HCT116 (cell line): Measurements from ENCODE around the gene PLA2R1. TPM values are rescaled to one million over a fixed set of nuclear protein-coding genes. Genes with fewer than 3 reads are reported as not detected.

Source experiments
- ATAC-seq: fragments of 200-7000 bp; cut with Tn5 transposase; 2 replicates; pipeline ENCODE4 v1.9.1; 2020; ENCODE audit warnings: mild to moderate bottlenecking, moderate library complexity
- BruUV-seq: library from RNA; stranded (reverse); fragments of 400-500 nt; replicated peaks from 2 replicates; lab custom pipeline; 2021; lab: Mats Ljungman, UMichigan
- CTCF ChIA-PET: fragments of 300-600 bp; sonication (Branson Sonifier 250); formaldehyde crosslinking; loops from one replicate; lab custom pipeline; 2021; ENCODE audit warnings: antibody characterized with exemption; lab: Charles Lee
- POLR2A ChIA-PET: fragments of 300-600, 350-600 bp; sonication (Branson Sonifier 250); formaldehyde crosslinking; loops from one replicate; lab custom pipeline; 2021; ENCODE audit warnings: antibody characterized with exemption; lab: Charles Lee
- RAD21 ChIA-PET, 2 experiments: fragments of 300-600 bp; sonication (Branson Sonifier 250); formaldehyde crosslinking; loops; one replicate each; lab custom pipeline; 2023; ENCODE audit warnings: low total read pairs in 2 of 2; ENCODE audit not compliant: uncharacterized antibody in 2 of 2, unreplicated experiment in 2 of 2, low non-redundant PET in 1 of 2; lab: Charles Lee
- DNase-seq: peaks from one replicate; pipeline ENCODE4 v3.0.0-alpha.2; 2010; ENCODE audit warnings: low read depth, low spot score
- H2AFZ ChIP-seq: fragments of 200-600 bp; shearing (Covaris generic), sonication (generic); 2 replicates; pipeline ENCODE4 v1.6.1; 2017; ENCODE audit warnings: low read depth, mixed run types, mixed read lengths, antibody characterized with exemption, low read length; ENCODE audit not compliant: poor library complexity, severe bottlenecking
- H3K27ac ChIP-seq: 2 replicates; pipeline ENCODE4 v1.5.1; 2012; ENCODE audit warnings: low read depth, low read length
- H3K27me3 ChIP-seq: fragments of 200-600 bp; sonication (generic); 2 replicates; pipeline ENCODE4 v1.6.1; 2016; ENCODE audit warnings: mixed run types, low read length, mixed read lengths; ENCODE audit not compliant: insufficient read depth
- H3K36me3 ChIP-seq, 2 experiments: fragments of 200-500 bp in 1 of 2; fragments of 200-600 bp in 1 of 2; sonication (Bioruptor generic) in 1 of 2; sonication (generic) in 1 of 2; 2 replicates each; pipeline versions ENCODE4 v1.5.1 to v1.6.1; 2014 to 2016; ENCODE audit warnings: low read length in 2 of 2, inconsistent platforms in 1 of 2, mixed read lengths in 1 of 2, mixed run types in 1 of 2; ENCODE audit not compliant: insufficient read depth in 2 of 2, control insufficient read depth in 1 of 2
- H3K4me1 ChIP-seq, 2 experiments: fragments of 200-600 bp in 1 of 2; sonication (generic) in 1 of 2; 2 replicates each; pipeline versions ENCODE4 v1.5.1 to v1.6.1; 2012 to 2017; ENCODE audit warnings: low read length in 2 of 2, inconsistent platforms in 1 of 2, mild to moderate bottlenecking in 1 of 2, mixed read lengths in 1 of 2, mixed run types in 1 of 2, moderate library complexity in 1 of 2; ENCODE audit not compliant: insufficient read depth in 2 of 2, control insufficient read depth in 1 of 2
- H3K4me2 ChIP-seq: fragments of 200-600 bp; sonication (generic); 2 replicates; pipeline ENCODE4 v1.6.1; 2017; ENCODE audit warnings: mixed run types, low read length, mixed read lengths
- H3K4me3 ChIP-seq, 2 experiments: fragments of 200-600 bp in 1 of 2; sonication (generic) in 1 of 2; replicated peaks in 1 of 2; 2 replicates each; pipeline ENCODE4 v1.5.1; 2011 to 2016; ENCODE audit warnings: low read length in 2 of 2, control low read depth in 1 of 2, low read depth in 1 of 2, mild to moderate bottlenecking in 1 of 2, mixed read lengths in 1 of 2, mixed run types in 1 of 2
- H3K79me2 ChIP-seq: fragments of 200-600 bp; sonication (generic); 2 replicates; pipeline ENCODE4 v1.6.1; 2017; ENCODE audit warnings: mild to moderate bottlenecking, mixed run types, low read length, moderate library complexity, mixed read lengths; ENCODE audit not compliant: insufficient read depth
- H3K9ac ChIP-seq: fragments of 200-600 bp; sonication (generic); 2 replicates; pipeline ENCODE4 v1.6.1; 2016; ENCODE audit warnings: low read length, mixed read lengths
- H3K9me2 ChIP-seq: fragments of 200-600 bp; sonication (generic), shearing (Covaris generic); 2 replicates; pipeline ENCODE4 v1.6.1; 2017; ENCODE audit warnings: mixed run types, mild to moderate bottlenecking, moderate library complexity; ENCODE audit not compliant: insufficient read depth
- H3K9me3 ChIP-seq, 2 experiments: fragments of 200-500 bp in 1 of 2; fragments of 200-600 bp in 1 of 2; sonication (Bioruptor generic) in 1 of 2; sonication (generic) in 1 of 2; 2 replicates each; pipeline ENCODE4 v1.6.1; 2014 to 2017; ENCODE audit warnings: low read length in 2 of 2, mixed read lengths in 2 of 2, inconsistent platforms in 1 of 2, low read depth in 1 of 2, mild to moderate bottlenecking in 1 of 2, mixed run types in 1 of 2, moderate library complexity in 1 of 2; ENCODE audit not compliant: control insufficient read depth in 1 of 2, insufficient read depth in 1 of 2
- H4K20me1 ChIP-seq: fragments of 200-600 bp; sonication (generic), shearing (Covaris generic); 2 replicates; pipeline ENCODE4 v1.6.1; 2017; ENCODE audit warnings: mixed run types, mild to moderate bottlenecking, moderate library complexity; ENCODE audit not compliant: insufficient read depth
- CBX3 ChIP-seq: IDR thresholded peaks from 2 replicates; pipeline ENCODE4 v1.6.1; 2012; ENCODE audit warnings: low read depth
- CEBPB ChIP-seq: IDR thresholded peaks from 2 replicates; pipeline ENCODE4 v1.6.1; 2012; ENCODE audit warnings: low read depth
- EZH2phosphoT487 ChIP-seq: fragments of 200-600 bp; IDR thresholded peaks from 2 replicates; pipeline ENCODE4 v1.6.1; 2018; ENCODE audit warnings: antibody characterized with exemption, borderline replicate concordance
- FOSL1 ChIP-seq: IDR thresholded peaks from 2 replicates; pipeline ENCODE4 v1.6.1; 2012; ENCODE audit warnings: low read depth
- JUND ChIP-seq: IDR thresholded peaks from 2 replicates; pipeline ENCODE4 v1.6.1; 2012
- POLR2A ChIP-seq: IDR thresholded peaks from 2 replicates; pipeline ENCODE4 v1.7.0; 2011; ENCODE audit warnings: borderline replicate concordance; ENCODE audit not compliant: insufficient read depth, insufficient read length; ENCODE audit errors: extremely low read depth
- POLR2AphosphoS5 ChIP-seq: IDR thresholded peaks from 2 replicates; pipeline ENCODE4 v1.6.1; 2011; ENCODE audit warnings: mild to moderate bottlenecking, low read depth, low read length, moderate library complexity
- RAD21 ChIP-seq: IDR thresholded peaks from 2 replicates; pipeline ENCODE4 v1.6.1; 2012; ENCODE audit warnings: low read depth, mild to moderate bottlenecking
- SIN3A ChIP-seq: IDR thresholded peaks from 2 replicates; pipeline ENCODE4 v1.6.1; 2012; ENCODE audit warnings: low read depth
- SP1 ChIP-seq: IDR thresholded peaks from 2 replicates; pipeline ENCODE4 v1.6.1; 2012; ENCODE audit warnings: low read depth
- SRF ChIP-seq: IDR thresholded peaks from 2 replicates; pipeline ENCODE4 v1.6.1; 2012; ENCODE audit warnings: low read depth
- TCF7L2 ChIP-seq: IDR thresholded peaks from 2 replicates; pipeline ENCODE4 v1.7.0; 2011; ENCODE audit warnings: borderline replicate concordance, inconsistent platforms; ENCODE audit not compliant: insufficient read depth, insufficient read length; ENCODE audit errors: extremely low read depth
- YY1 ChIP-seq: IDR thresholded peaks from 2 replicates; pipeline ENCODE4 v1.6.1; 2011; ENCODE audit warnings: low read length, low read depth, moderate library complexity, mild to moderate bottlenecking; ENCODE audit not compliant: insufficient replicate concordance; ENCODE audit errors: extremely low read depth
- ZFX ChIP-seq: fragments of 450-650 bp; IDR thresholded peaks from 2 replicates; pipeline ENCODE4 v1.6.1; 2017
- ZNF274 ChIP-seq: fragments of 200-500 bp; sonication (Bioruptor generic); IDR thresholded peaks from 2 replicates; pipeline ENCODE4 v1.6.1; 2014; ENCODE audit warnings: mild to moderate bottlenecking, low read depth, low read length, inconsistent platforms
- intact Hi-C: fragments of 100-400 bp; cut with micrococcal nuclease; formaldehyde crosslinking; loops from 2 replicates; pipeline ENCODE4 v1.10.0; 2022
- total RNA-seq: library from RNA; stranded (reverse); gene quantifications from one replicate; pipeline ENCODE4 v1.2.1, GENCODE V29; 2021; ENCODE audit not compliant: unreplicated experiment
- TF ChIP-seq, protein P1 (sequence below): IDR thresholded peaks from 2 replicates; pipeline ENCODE4 v1.6.1; 2012
- TF ChIP-seq, protein P2 (sequence below), 3 experiments: fragments of 200-600 bp in 1 of 3; sonication (generic) in 1 of 3; IDR thresholded peaks in 2 of 3; conservative IDR thresholded peaks in 1 of 3; 2 replicates each; pipeline ENCODE4 v1.5.1; 2012 to 2017; ENCODE audit warnings: low read depth in 2 of 3, low read length in 2 of 3, antibody characterized with exemption in 1 of 3, borderline replicate concordance in 1 of 3, control low read depth in 1 of 3, mild to moderate bottlenecking in 1 of 3, mixed read lengths in 1 of 3, mixed run types in 1 of 3, moderate library complexity in 1 of 3; ENCODE audit not compliant: insufficient read depth in 1 of 3
- TF ChIP-seq, protein P3 (sequence below): IDR thresholded peaks from 2 replicates; pipeline ENCODE4 v1.6.1; 2011; ENCODE audit warnings: mild to moderate bottlenecking, low read length, moderate library complexity; ENCODE audit not compliant: insufficient replicate concordance; ENCODE audit errors: extremely low read depth
- TF ChIP-seq, protein P4 (sequence below): IDR thresholded peaks from 2 replicates; pipeline ENCODE4 v1.6.1; 2012

Gene PLA2R1
- total RNA-seq, 1 experiment from 2014 or later = 0.34 TPM

DNA sequence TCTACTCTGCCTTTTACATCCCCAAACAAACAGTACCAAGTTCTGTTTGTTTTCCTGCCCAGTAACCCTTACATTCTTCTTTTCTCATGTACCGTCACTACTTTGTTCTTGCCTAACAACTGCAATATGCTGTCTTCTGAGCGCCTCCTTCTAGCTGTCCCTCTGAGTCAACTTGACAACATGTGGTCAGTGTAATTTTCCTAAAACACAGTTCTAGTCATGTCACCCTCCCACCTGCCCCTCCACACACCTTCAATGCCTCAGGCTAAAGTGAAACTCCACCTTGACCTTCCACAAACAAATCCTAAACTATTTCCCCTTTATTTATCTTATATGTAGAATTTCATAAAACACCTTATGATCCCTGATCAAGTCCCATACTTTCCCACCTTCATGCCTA lies 139.9 kb downstream of the PLA2R1 start:
- BruUV-seq = no TSS peak
- Histone ChIP-seq H3K4me3 (no peak overlapping the region), H3K27ac (no peak overlapping the region), H3K4me1 (peaks cover 0 to 11% of the 10 kb centered on the region in 2 experiments; a peak in 1 of 4 replicates), H3K9me3 (no peaks in the 10 kb centered on the region), H3K36me3 (no peaks in the 10 kb centered on the region), H3K9ac (no peak overlapping the region), H3K4me2 (no peak overlapping the region), H4K20me1 (no peaks in the 10 kb centered on the region), H3K27me3 (no peaks in the 10 kb centered on the region), H3K79me2 (no peaks in the 10 kb centered on the region), H2AFZ (peak overlapping the region; percentile 98), H3K9me2 (no peaks in the 10 kb centered on the region)
- ATAC-seq (no peak), DNase-seq (no peak)
- CTCF ChIA-PET = interaction anchor here (0.8 to 1.3 kb wide), 2 partner anchors 17 to 38 kb away, joined by 3 to 11 read pairs; no protein-coding TSS in a partner anchor
- TF ChIP-seq, protein P1, sequence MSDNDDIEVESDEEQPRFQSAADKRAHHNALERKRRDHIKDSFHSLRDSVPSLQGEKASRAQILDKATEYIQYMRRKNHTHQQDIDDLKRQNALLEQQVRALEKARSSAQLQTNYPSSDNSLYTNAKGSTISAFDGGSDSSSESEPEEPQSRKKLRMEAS = no peak
- TF ChIP-seq YY1 (no peak), CBX3 (no peak), JUND (no peak), TCF7L2 (no peak), ZFX (no peak), RAD21 (no peak), EZH2phosphoT487 (no peak), FOSL1 (no peak), SIN3A (no peak), SRF (no peak), POLR2A (no peak), SP1 (no peak), ZNF274 (no peak), POLR2AphosphoS5 (no peak), CEBPB (no peak)
- TF ChIP-seq, protein P2, sequence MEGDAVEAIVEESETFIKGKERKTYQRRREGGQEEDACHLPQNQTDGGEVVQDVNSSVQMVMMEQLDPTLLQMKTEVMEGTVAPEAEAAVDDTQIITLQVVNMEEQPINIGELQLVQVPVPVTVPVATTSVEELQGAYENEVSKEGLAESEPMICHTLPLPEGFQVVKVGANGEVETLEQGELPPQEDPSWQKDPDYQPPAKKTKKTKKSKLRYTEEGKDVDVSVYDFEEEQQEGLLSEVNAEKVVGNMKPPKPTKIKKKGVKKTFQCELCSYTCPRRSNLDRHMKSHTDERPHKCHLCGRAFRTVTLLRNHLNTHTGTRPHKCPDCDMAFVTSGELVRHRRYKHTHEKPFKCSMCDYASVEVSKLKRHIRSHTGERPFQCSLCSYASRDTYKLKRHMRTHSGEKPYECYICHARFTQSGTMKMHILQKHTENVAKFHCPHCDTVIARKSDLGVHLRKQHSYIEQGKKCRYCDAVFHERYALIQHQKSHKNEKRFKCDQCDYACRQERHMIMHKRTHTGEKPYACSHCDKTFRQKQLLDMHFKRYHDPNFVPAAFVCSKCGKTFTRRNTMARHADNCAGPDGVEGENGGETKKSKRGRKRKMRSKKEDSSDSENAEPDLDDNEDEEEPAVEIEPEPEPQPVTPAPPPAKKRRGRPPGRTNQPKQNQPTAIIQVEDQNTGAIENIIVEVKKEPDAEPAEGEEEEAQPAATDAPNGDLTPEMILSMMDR (IDR thresholded peaks at IDR 0.05 in 2 of 3, conservative IDR thresholded peaks at IDR 0.05 in 1 of 3; ENCODE audit: borderline replicate concordance in 1 of 3, insufficient read depth in 1 of 3, low read depth in 2 of 3, low read length in 2 of 3) = no peak
- TF ChIP-seq, protein P3, sequence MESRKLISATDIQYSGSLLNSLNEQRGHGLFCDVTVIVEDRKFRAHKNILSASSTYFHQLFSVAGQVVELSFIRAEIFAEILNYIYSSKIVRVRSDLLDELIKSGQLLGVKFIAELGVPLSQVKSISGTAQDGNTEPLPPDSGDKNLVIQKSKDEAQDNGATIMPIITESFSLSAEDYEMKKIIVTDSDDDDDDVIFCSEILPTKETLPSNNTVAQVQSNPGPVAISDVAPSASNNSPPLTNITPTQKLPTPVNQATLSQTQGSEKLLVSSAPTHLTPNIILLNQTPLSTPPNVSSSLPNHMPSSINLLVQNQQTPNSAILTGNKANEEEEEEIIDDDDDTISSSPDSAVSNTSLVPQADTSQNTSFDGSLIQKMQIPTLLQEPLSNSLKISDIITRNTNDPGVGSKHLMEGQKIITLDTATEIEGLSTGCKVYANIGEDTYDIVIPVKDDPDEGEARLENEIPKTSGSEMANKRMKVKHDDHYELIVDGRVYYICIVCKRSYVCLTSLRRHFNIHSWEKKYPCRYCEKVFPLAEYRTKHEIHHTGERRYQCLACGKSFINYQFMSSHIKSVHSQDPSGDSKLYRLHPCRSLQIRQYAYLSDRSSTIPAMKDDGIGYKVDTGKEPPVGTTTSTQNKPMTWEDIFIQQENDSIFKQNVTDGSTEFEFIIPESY = no peak
- TF ChIP-seq, protein P4, sequence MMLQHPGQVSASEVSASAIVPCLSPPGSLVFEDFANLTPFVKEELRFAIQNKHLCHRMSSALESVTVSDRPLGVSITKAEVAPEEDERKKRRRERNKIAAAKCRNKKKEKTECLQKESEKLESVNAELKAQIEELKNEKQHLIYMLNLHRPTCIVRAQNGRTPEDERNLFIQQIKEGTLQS = no peak
- RAD21 ChIA-PET = no interaction called here
- POLR2A ChIA-PET = no interaction called here
- intact Hi-C loops = no loop called here
